Neural cell (in vitro differentiated cells): ENCODE results near the gene SPAG8.

Source experiments
- EP300 ChIP-seq: fragments of 450-650 bp; conservative IDR thresholded peaks from 2 replicates; pipeline ENCODE4 v1.6.1; 2014; ENCODE audit warnings: antibody characterized with exemption, mild to moderate bottlenecking, moderate library complexity; ENCODE audit not compliant: poor library complexity, severe bottlenecking
- EZH2 ChIP-seq: fragments of 200-600, 300-800 bp; shearing (Covaris generic), sonication (generic); IDR thresholded peaks from 2 replicates; pipeline ENCODE4 v1.6.1; 2014; ENCODE audit warnings: antibody characterized with exemption, low read length, borderline replicate concordance, mild to moderate bottlenecking; ENCODE audit not compliant: insufficient read depth, poor library complexity, severe bottlenecking
- REST ChIP-seq: IDR thresholded peaks from 2 replicates; pipeline ENCODE4 v1.6.1; 2012; ENCODE audit warnings: borderline replicate concordance
- SMC3 ChIP-seq: fragments of 450-650 bp; conservative IDR thresholded peaks from 2 replicates; pipeline ENCODE4 v1.6.1; 2014; ENCODE audit warnings: antibody characterized with exemption, mild to moderate bottlenecking, moderate library complexity; ENCODE audit not compliant: poor library complexity
- TF ChIP-seq, protein P1 (sequence below): fragments of 450-650 bp; IDR thresholded peaks from 2 replicates; pipeline ENCODE4 v1.5.1; 2014; ENCODE audit warnings: antibody characterized with exemption, mild to moderate bottlenecking, moderate library complexity; ENCODE audit not compliant: poor library complexity, severe bottlenecking

DNA sequence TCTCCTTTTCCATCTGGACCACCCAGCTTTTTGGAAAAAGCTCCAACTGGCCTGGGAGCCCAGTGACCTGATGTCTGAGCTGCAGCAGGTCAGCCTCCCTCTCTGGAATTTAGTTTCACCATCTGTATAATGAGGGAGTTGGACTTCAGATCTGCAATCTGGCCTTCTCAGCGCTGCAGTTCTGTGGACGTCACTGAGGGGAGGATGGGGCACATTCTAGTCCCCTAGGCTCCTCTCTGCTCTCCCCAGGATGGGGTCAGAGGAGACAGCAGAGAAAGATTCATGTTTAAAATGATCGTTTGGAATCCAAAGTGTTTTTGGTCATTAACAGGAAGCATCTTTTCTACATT, 47.9 kb upstream of the SPAG8 start:
- TF ChIP-seq, protein P1, sequence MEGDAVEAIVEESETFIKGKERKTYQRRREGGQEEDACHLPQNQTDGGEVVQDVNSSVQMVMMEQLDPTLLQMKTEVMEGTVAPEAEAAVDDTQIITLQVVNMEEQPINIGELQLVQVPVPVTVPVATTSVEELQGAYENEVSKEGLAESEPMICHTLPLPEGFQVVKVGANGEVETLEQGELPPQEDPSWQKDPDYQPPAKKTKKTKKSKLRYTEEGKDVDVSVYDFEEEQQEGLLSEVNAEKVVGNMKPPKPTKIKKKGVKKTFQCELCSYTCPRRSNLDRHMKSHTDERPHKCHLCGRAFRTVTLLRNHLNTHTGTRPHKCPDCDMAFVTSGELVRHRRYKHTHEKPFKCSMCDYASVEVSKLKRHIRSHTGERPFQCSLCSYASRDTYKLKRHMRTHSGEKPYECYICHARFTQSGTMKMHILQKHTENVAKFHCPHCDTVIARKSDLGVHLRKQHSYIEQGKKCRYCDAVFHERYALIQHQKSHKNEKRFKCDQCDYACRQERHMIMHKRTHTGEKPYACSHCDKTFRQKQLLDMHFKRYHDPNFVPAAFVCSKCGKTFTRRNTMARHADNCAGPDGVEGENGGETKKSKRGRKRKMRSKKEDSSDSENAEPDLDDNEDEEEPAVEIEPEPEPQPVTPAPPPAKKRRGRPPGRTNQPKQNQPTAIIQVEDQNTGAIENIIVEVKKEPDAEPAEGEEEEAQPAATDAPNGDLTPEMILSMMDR = no peak
- TF ChIP-seq EZH2 = no peak
- no peak for TF ChIP-seq REST
- TF ChIP-seq EP300 = no peak
- no peak for TF ChIP-seq SMC3
